GM19099 (cell line): ENCODE measurements around the gene CCDC34.

Source experiments
- POLR2A ChIP-seq: IDR thresholded peaks from 3 replicates; pipeline ENCODE4 v1.6.1; 2011; ENCODE audit warnings: low read depth; ENCODE audit not compliant: insufficient read length; ENCODE audit errors: extremely low read depth

Gene CCDC34

DNA sequence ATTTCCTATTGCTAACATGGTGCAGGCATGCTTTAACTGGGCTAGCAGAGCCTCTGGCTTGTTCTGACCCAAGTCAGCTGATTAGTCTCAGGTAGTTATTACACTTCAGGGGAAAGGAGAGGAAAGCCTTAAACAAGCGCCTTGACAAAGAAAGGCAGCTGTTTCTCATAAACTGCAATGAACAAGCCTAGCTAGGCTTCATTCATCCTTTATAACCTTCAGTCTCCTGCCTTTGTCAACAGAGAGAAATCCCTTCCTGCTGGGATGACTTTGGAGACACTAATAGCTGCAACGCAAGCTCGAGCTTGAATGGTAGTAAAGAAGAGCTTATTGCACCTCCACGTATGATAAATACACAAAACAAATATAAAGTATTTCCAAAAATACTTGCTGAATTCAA lies 68.4 kb downstream of the CCDC34 start:
- TF ChIP-seq POLR2A: no peak

- no peak for TF ChIP-seq POLR2A
Measured at GRCh38 chr11:27293515-27294417, 69.2 kb downstream of the CCDC34 start.

DNA sequence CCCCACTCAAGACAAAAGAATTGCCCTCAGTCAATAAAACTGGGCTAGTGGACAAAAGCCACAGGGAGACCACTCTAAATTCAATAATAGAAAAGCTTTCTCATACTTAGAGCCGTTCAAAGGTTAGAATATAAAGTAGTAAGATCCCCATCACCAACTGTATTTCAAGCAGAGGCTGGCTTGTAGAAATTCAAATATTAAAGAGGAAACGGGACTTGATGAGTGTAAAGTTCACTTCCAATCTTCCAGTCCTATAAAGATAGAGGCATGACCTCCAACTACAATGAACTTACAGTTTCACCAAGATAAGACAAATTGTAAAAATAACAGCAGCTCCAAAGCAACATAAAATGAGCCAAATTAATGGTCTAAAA lies 70.4 kb downstream of the CCDC34 start:
- no peak for TF ChIP-seq POLR2A

- TF ChIP-seq POLR2A: no peak
Measured at GRCh38 chr11:27291954-27292636, 70.9 kb downstream of the CCDC34 start.

- no peak for TF ChIP-seq POLR2A
Measured at GRCh38 chr11:27291302-27291889, 71.6 kb downstream of the CCDC34 start.

- TF ChIP-seq POLR2A: no peak
Measured at GRCh38 chr11:27290261-27291050, 72.6 kb downstream of the CCDC34 start.
